Fibroblast of lung (primary cell): Measurements from ENCODE around the gene NOB1. TPM values are rescaled to one million over a fixed set of nuclear protein-coding genes. Genes with fewer than 3 reads are reported as not detected.

ENCODE experiments used
- DNase-seq, 2 donors: peaks; one replicate each; pipeline versions ENCODE4 v3.0.0 to v3.0.0-alpha.2; 2010; ENCODE audit warnings: low read depth in 2 of 2
- H2AFZ ChIP-seq: 2 replicates; pipeline ENCODE4 v1.5.1; 2012; ENCODE audit warnings: low read length, control low read depth, inconsistent platforms
- H3K27ac ChIP-seq: 2 replicates; pipeline ENCODE4 v1.5.1; 2011; ENCODE audit warnings: low read length, control low read depth; ENCODE audit not compliant: insufficient read depth
- H3K27me3 ChIP-seq: 2 replicates; pipeline ENCODE4 v1.5.1; 2011; ENCODE audit warnings: mild to moderate bottlenecking, low read length; ENCODE audit not compliant: control insufficient read depth, insufficient read depth
- H3K36me3 ChIP-seq: 2 replicates; pipeline ENCODE4 v1.5.1; 2011; ENCODE audit warnings: low read length; ENCODE audit not compliant: control insufficient read depth, insufficient read depth
- H3K4me1 ChIP-seq: 2 replicates; pipeline ENCODE4 v1.5.1; 2011; ENCODE audit warnings: low read length; ENCODE audit not compliant: control insufficient read depth, insufficient read depth; ENCODE audit errors: extremely low read depth
- H3K4me2 ChIP-seq: 2 replicates; pipeline ENCODE4 v1.5.1; 2011; ENCODE audit warnings: low read length, control low read depth; ENCODE audit not compliant: insufficient read depth; ENCODE audit errors: extremely low read depth
- H3K4me3 ChIP-seq, 4 experiments: fragments of 200-600 bp in 1 of 4; sonication (generic) in 1 of 4; replicated peaks in 1 of 4; 2 replicates each; pipeline ENCODE4 v1.5.1; 2011 to 2016; ENCODE audit warnings: low read length in 4 of 4, low read depth in 3 of 4, mild to moderate bottlenecking in 3 of 4, control low read depth in 2 of 4, inconsistent platforms in 1 of 4, mixed read lengths in 1 of 4; ENCODE audit not compliant: insufficient read depth in 1 of 4; ENCODE audit errors: control extremely low read depth in 1 of 4
- H3K79me2 ChIP-seq: 2 replicates; pipeline ENCODE4 v1.5.1; 2012; ENCODE audit warnings: mild to moderate bottlenecking, low read length, inconsistent platforms; ENCODE audit not compliant: control insufficient read depth, insufficient read depth
- H3K9ac ChIP-seq: 2 replicates; pipeline ENCODE4 v1.5.1; 2011; ENCODE audit warnings: mild to moderate bottlenecking, low read length, control low read depth; ENCODE audit not compliant: insufficient read depth
- H3K9me3 ChIP-seq: 2 replicates; pipeline ENCODE4 v1.5.1; 2012; ENCODE audit warnings: low read depth, low read length; ENCODE audit not compliant: control insufficient read depth, insufficient read depth
- H4K20me1 ChIP-seq: 2 replicates; pipeline ENCODE4 v1.5.1; 2011; ENCODE audit warnings: low read length; ENCODE audit not compliant: control insufficient read depth, insufficient read depth; ENCODE audit errors: extremely low read depth
- EZH2 ChIP-seq: IDR thresholded peaks from 2 replicates; pipeline ENCODE4 v1.5.1; 2012; ENCODE audit warnings: low read length, control low read depth, mild to moderate bottlenecking; ENCODE audit errors: missing control alignments
- polyA plus RNA-seq, 2 donors: library from polyadenylated mRNA; depleted of rRNA in 1 of 2; stranded (reverse) in 1 of 2; unstranded in 1 of 2; fragments of >200 nt; gene quantifications; 2 replicates each; pipeline ENCODE4 v1.2.1, GENCODE V29; 2011 to 2012; ENCODE audit warnings: missing spikeins in 1 of 2
- total RNA-seq: library from RNA; depleted of rRNA; stranded (reverse); fragments of >200 nt; gene quantifications from 2 replicates; pipeline ENCODE4 v1.2.1, GENCODE V29; 2014
- TF ChIP-seq, protein P1 (sequence below), 2 donors: IDR thresholded peaks in 1 of 2; conservative IDR thresholded peaks in 1 of 2; 1 replicate in 1 of 2; 2 replicates in 1 of 2; pipeline ENCODE4 v1.5.1; 2011 to 2012; ENCODE audit warnings: low read length in 2 of 2, control low read depth in 1 of 2, inconsistent platforms in 1 of 2, low read depth in 1 of 2, mild to moderate bottlenecking in 1 of 2

Gene NOB1
- total and polyA plus RNA-seq, 2 donors (not counting 1 experiment from before 2014, with no cell fraction given) = 25.1 to 45.0 TPM

- no peaks in the 10 kb centered on the region for H3K27me3 ChIP-seq
- no peak for DNase-seq
- H3K27ac ChIP-seq = no peak overlapping the region
- no peaks in the 10 kb centered on the region for H3K4me1 ChIP-seq
- no peak overlapping the region for H3K4me3 ChIP-seq
- H3K36me3 ChIP-seq = peaks cover 2% of the 10 kb centered on the region
- H4K20me1 ChIP-seq = no peaks in the 10 kb centered on the region
- no peak overlapping the region for H3K4me2 ChIP-seq
- no peak overlapping the region for H3K9ac ChIP-seq
- H2AFZ ChIP-seq = no peak overlapping the region
- TF ChIP-seq, protein P1, sequence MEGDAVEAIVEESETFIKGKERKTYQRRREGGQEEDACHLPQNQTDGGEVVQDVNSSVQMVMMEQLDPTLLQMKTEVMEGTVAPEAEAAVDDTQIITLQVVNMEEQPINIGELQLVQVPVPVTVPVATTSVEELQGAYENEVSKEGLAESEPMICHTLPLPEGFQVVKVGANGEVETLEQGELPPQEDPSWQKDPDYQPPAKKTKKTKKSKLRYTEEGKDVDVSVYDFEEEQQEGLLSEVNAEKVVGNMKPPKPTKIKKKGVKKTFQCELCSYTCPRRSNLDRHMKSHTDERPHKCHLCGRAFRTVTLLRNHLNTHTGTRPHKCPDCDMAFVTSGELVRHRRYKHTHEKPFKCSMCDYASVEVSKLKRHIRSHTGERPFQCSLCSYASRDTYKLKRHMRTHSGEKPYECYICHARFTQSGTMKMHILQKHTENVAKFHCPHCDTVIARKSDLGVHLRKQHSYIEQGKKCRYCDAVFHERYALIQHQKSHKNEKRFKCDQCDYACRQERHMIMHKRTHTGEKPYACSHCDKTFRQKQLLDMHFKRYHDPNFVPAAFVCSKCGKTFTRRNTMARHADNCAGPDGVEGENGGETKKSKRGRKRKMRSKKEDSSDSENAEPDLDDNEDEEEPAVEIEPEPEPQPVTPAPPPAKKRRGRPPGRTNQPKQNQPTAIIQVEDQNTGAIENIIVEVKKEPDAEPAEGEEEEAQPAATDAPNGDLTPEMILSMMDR (conservative IDR thresholded peaks at IDR 0.05 in 1 of 2, IDR thresholded peaks at IDR 0.05 in 1 of 2; ENCODE audit: low read depth in 1 of 2, low read length in 2 of 2) = no peak
- no peak for TF ChIP-seq EZH2
- H3K79me2 ChIP-seq = no peaks in the 10 kb centered on the region
- H3K9me3 ChIP-seq = no peaks in the 10 kb centered on the region
These were observed 29.9 kb upstream of the NOB1 start for GRCh38 chr16:69784586-69784985.

GRCh38 chr16:69781118-69781517 lies 26.4 kb upstream of the NOB1 start:
- H3K36me3 ChIP-seq = peaks cover 2% of the 10 kb centered on the region
- H3K9ac ChIP-seq = no peak overlapping the region
- H3K4me3 ChIP-seq = no peak overlapping the region
- no peaks in the 10 kb centered on the region for H3K79me2 ChIP-seq
- DNase-seq = no peak
- no peak overlapping the region for H3K27ac ChIP-seq
- H3K27me3 ChIP-seq = no peaks in the 10 kb centered on the region
- no peaks in the 10 kb centered on the region for H3K4me1 ChIP-seq
- H2AFZ ChIP-seq = no peak overlapping the region
- no peak for TF ChIP-seq EZH2
- TF ChIP-seq, protein P1 (conservative IDR thresholded peaks at IDR 0.05 in 1 of 2, IDR thresholded peaks at IDR 0.05 in 1 of 2; ENCODE audit: low read depth in 1 of 2, low read length in 2 of 2) = no peak
- no peak overlapping the region for H3K4me2 ChIP-seq
- no peaks in the 10 kb centered on the region for H4K20me1 ChIP-seq
- H3K9me3 ChIP-seq = no peaks in the 10 kb centered on the region

DNA sequence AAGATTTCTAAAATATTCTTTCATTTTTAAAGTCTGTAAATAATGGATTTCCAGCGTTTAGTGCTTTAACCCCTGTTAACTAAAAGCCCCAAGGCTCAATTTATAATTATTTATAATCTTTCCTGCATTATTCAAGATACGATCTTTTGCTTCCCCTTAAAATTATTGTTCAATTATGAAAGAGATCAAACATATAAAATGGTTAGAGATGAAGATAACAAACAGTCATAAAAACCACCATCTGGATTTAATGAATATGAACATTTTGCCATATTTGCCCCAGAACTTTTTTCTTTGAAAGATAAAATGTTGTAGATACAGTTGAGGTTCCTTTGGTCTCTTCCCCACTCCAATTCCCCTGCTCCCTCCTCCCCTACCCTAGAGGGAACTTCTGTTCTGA lies 25.0 kb upstream of the NOB1 start:
- TF ChIP-seq, protein P1 (conservative IDR thresholded peaks at IDR 0.05 in 1 of 2, IDR thresholded peaks at IDR 0.05 in 1 of 2; ENCODE audit: low read depth in 1 of 2, low read length in 2 of 2) = no peak
- no peak for TF ChIP-seq EZH2
- H3K27me3 ChIP-seq = no peaks in the 10 kb centered on the region
- H3K36me3 ChIP-seq = peaks cover 2% of the 10 kb centered on the region
- H3K4me2 ChIP-seq = no peak overlapping the region
- no peaks in the 10 kb centered on the region for H3K79me2 ChIP-seq
- H3K4me3 ChIP-seq = no peak overlapping the region
- no peaks in the 10 kb centered on the region for H4K20me1 ChIP-seq
- H3K4me1 ChIP-seq = no peaks in the 10 kb centered on the region
- H3K9me3 ChIP-seq = no peaks in the 10 kb centered on the region
- DNase-seq = no peak
- H3K27ac ChIP-seq = no peak overlapping the region
- no peak overlapping the region for H2AFZ ChIP-seq
- no peak overlapping the region for H3K9ac ChIP-seq
